Measurements from ENCODE around the gene AP1G2. TPM values are rescaled to one million over a fixed set of nuclear protein-coding genes. Genes with fewer than 3 reads are reported as not detected.
"Not testable (repeated sequence)": the region's sequence is repeated elsewhere in the genome, so short reads cannot be mapped to it uniquely, and the experiment has no call there.

AP1G2 gene
- total RNA-seq, 2 donors from 2014 or later, result 150 to 237 TPM

GRCh38 chr14:23612354-23612732, 44.8 kb upstream of the AP1G2 start:
- ATAC-seq, result no peak
- Histone ChIP-seq H3K27ac (peak overlapping the region; percentile 3 to 91 (median 75)), H3K4me1 (peaks cover 84% of the 10 kb centered on the region), H3K27me3 (no peaks in the 10 kb centered on the region), H3K4me3 (no peak overlapping the region), H3K36me3 (replicated peaks in 1 of 2; ENCODE audit: insufficient read depth in 1 of 2, low read depth in 2 of 2) (no peaks in the 10 kb centered on the region), H3K9me3 (no peaks in the 10 kb centered on the region)
- TF ChIP-seq CTCF (IDR thresholded peaks at IDR 0.05), result no peak
- TF ChIP-seq POLR2A (IDR thresholded peaks at IDR 0.05), result no peak
- WGBS, 2 donors, result 55 to 56% methylated on average over 4 of the region's 4 CpGs
- DNase-seq, result no peak
- intact Hi-C loops (cut with DNase I), result no loop called here

GRCh38 chr14:23610815-23611289, 43.3 kb upstream of the AP1G2 start:
- 52 to 60% methylated on average over 4 of the region's 4 CpGs for WGBS, 2 donors
- DNase-seq, result no peak
- no peak for ATAC-seq
- TF ChIP-seq CTCF (IDR thresholded peaks at IDR 0.05), result no peak
- Histone ChIP-seq H3K9me3 (no peaks in the 10 kb centered on the region), H3K27ac (peak overlapping the region; percentile 63 to 91 (median 75)), H3K4me1 (peaks cover 99% of the 10 kb centered on the region), H3K36me3 (replicated peaks in 1 of 2; ENCODE audit: insufficient read depth in 1 of 2, low read depth in 2 of 2) (no peaks in the 10 kb centered on the region), H3K4me3 (no peak overlapping the region), H3K27me3 (no peaks in the 10 kb centered on the region)
- intact Hi-C loops (cut with DNase I), result no loop called here

GRCh38 chr14:23610090-23610814, 42.7 kb upstream of the AP1G2 start:
- ATAC-seq, result no peak
- H3K27ac ChIP-seq, result peak overlapping the region in 3 of 4 donors; percentile 73 to 91 (median 77)
- TF ChIP-seq CTCF (IDR thresholded peaks at IDR 0.05), result no peak
- no peak for TF ChIP-seq POLR2A (IDR thresholded peaks at IDR 0.05)

GRCh38 chr14:23609411-23610089, 42.0 kb upstream of the AP1G2 start:
- peak overlapping the region in 3 of 4 donors; percentile 73 to 91 (median 77) for H3K27ac ChIP-seq
- DNase-seq, result peak in 2 of 4 donors; percentile 25 to 60
- peak; percentile 25 for ATAC-seq
- H3K4me3 ChIP-seq; intact Hi-C loops (cut with DNase I); H3K36me3 ChIP-seq (replicated peaks in 1 of 2; ENCODE audit: insufficient read depth in 1 of 2, low read depth in 2 of 2); H3K27me3 ChIP-seq; H3K9me3 ChIP-seq: not testable (repeated sequence)
- WGBS, 2 donors, result 36 to 45% methylated on average over 7 of the region's 7 CpGs
- H3K4me1 ChIP-seq, result peaks cover 98% of the 10 kb centered on the region

More at GRCh38 chr14:23610090-23610814, 42.7 kb upstream of the AP1G2 start:
- Histone ChIP-seq H3K9me3 (no peaks in the 10 kb centered on the region), H3K36me3 (replicated peaks in 1 of 2; ENCODE audit: insufficient read depth in 1 of 2, low read depth in 2 of 2) (no peaks in the 10 kb centered on the region), H3K4me3 (no peak overlapping the region), H3K27me3 (no peaks in the 10 kb centered on the region), H3K4me1 (peaks cover 100% of the 10 kb centered on the region)
- WGBS, 2 donors, result 61 to 82% methylated on average over 2 of the region's 2 CpGs
- DNase-seq, result no peak
- intact Hi-C loops (cut with DNase I), result no loop called here

- DNase-seq (no peak), ATAC-seq (no peak)
- TF ChIP-seq POLR2A (IDR thresholded peaks at IDR 0.05), result no peak
- TF ChIP-seq CTCF (IDR thresholded peaks at IDR 0.05), result no peak
- Histone ChIP-seq H3K4me1 (peaks cover 93% of the 10 kb centered on the region), H3K27ac (peak overlapping the region in 3 of 4 donors; percentile 73 to 91 (median 77)), H3K27me3 (no peaks in the 10 kb centered on the region), H3K9me3 (no peaks in the 10 kb centered on the region), H3K36me3 (replicated peaks in 1 of 2; ENCODE audit: insufficient read depth in 1 of 2, low read depth in 2 of 2) (no peaks in the 10 kb centered on the region), H3K4me3 (no peak overlapping the region)
- WGBS, 2 donors, result 82 to 91% methylated on average over 3 of the region's 3 CpGs
- intact Hi-C loops (cut with DNase I), result no loop called here
These were observed 41.4 kb upstream of the AP1G2 start for GRCh38 chr14:23609001-23609400.

Data from body of pancreas (tissue), 4 donors.